ENCODE measurements around the gene ADORA2A. TPM values are rescaled to one million over a fixed set of nuclear protein-coding genes. Genes with fewer than 3 reads are reported as not detected.

Gene ADORA2A
- total RNA-seq, 1 experiment from 2014 or later: 4.0 TPM

GRCh38 chr22:24457894-24458420 lies 30.6 kb downstream of the ADORA2A start:
- CTCF ChIA-PET: no interaction called here

GRCh38 chr22:24459911-24460310 lies 32.5 kb downstream of the ADORA2A start:
- Mint-ChIP-seq H3K4me1 (ENCODE audit: low read depth, unreplicated experiment) (peaks cover 7% of the 10 kb centered on the region), H3K4me3 (ENCODE audit: unreplicated experiment) (no peak overlapping the region), H3K36me3 (ENCODE audit: insufficient read depth, unreplicated experiment) (peaks cover 41% of the 10 kb centered on the region), H3K9me3 (ENCODE audit: unreplicated experiment) (no peaks in the 10 kb centered on the region), H3K27ac (ENCODE audit: unreplicated experiment) (no peak overlapping the region), H3K27me3 (ENCODE audit: insufficient read depth, unreplicated experiment) (no peaks in the 10 kb centered on the region)
- BruUV-seq (replicated peaks): no TSS peak
- intact Hi-C loops (cut with micrococcal nuclease; ENCODE audit: unreplicated experiment): no loop called here
- H3K4me3 ChIP-seq (ENCODE audit: low read depth, low read length): no peak overlapping the region
- CTCF ChIA-PET: no interaction called here
- no peak for DNase-seq
- H3K27me3 ChIP-seq (replicated peaks; ENCODE audit: control insufficient read depth, insufficient read depth, low read length): no peaks in the 10 kb centered on the region
- TF ChIP-seq, protein P1, sequence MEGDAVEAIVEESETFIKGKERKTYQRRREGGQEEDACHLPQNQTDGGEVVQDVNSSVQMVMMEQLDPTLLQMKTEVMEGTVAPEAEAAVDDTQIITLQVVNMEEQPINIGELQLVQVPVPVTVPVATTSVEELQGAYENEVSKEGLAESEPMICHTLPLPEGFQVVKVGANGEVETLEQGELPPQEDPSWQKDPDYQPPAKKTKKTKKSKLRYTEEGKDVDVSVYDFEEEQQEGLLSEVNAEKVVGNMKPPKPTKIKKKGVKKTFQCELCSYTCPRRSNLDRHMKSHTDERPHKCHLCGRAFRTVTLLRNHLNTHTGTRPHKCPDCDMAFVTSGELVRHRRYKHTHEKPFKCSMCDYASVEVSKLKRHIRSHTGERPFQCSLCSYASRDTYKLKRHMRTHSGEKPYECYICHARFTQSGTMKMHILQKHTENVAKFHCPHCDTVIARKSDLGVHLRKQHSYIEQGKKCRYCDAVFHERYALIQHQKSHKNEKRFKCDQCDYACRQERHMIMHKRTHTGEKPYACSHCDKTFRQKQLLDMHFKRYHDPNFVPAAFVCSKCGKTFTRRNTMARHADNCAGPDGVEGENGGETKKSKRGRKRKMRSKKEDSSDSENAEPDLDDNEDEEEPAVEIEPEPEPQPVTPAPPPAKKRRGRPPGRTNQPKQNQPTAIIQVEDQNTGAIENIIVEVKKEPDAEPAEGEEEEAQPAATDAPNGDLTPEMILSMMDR (IDR thresholded peaks at IDR 0.05; ENCODE audit: insufficient read depth in 1 of 2, low read depth in 1 of 2, low read length in 1 of 2, severe bottlenecking in 1 of 2, unreplicated experiment in 1 of 2): no peak
- peaks cover 2% of the 10 kb centered on the region for H3K36me3 ChIP-seq (ENCODE audit: control insufficient read depth, insufficient read depth, low read length)
- H3K4me1 ChIP-seq: peaks cover 14% of the 10 kb centered on the region
- POLR2A ChIA-PET: no interaction called here
- no peaks in the 10 kb centered on the region for H3K9me3 ChIP-seq

More at GRCh38 chr22:24457894-24458420, 30.6 kb downstream of the ADORA2A start:
- Mint-ChIP-seq H3K36me3 (ENCODE audit: insufficient read depth, unreplicated experiment) (peaks cover 40% of the 10 kb centered on the region), H3K27me3 (ENCODE audit: insufficient read depth, unreplicated experiment) (no peaks in the 10 kb centered on the region), H3K9me3 (ENCODE audit: unreplicated experiment) (no peaks in the 10 kb centered on the region), H3K4me3 (ENCODE audit: unreplicated experiment) (no peak overlapping the region), H3K27ac (ENCODE audit: unreplicated experiment) (no peak overlapping the region), H3K4me1 (ENCODE audit: low read depth, unreplicated experiment) (peaks cover 7% of the 10 kb centered on the region)
- BruUV-seq (replicated peaks): no TSS peak
- H3K36me3 ChIP-seq (ENCODE audit: control insufficient read depth, insufficient read depth, low read length): peaks cover 2% of the 10 kb centered on the region
- H3K27me3 ChIP-seq (replicated peaks; ENCODE audit: control insufficient read depth, insufficient read depth, low read length): no peaks in the 10 kb centered on the region
- intact Hi-C loops (cut with micrococcal nuclease; ENCODE audit: unreplicated experiment): no loop called here
- no peak for DNase-seq
- TF ChIP-seq, protein P1 (IDR thresholded peaks at IDR 0.05; ENCODE audit: insufficient read depth in 1 of 2, low read depth in 1 of 2, low read length in 1 of 2, severe bottlenecking in 1 of 2, unreplicated experiment in 1 of 2): no peak
- H3K4me1 ChIP-seq: no peaks in the 10 kb centered on the region; the same call in 1 of the 2 replicates
- H3K9me3 ChIP-seq: no peaks in the 10 kb centered on the region
- POLR2A ChIA-PET: no interaction called here
- no peak overlapping the region for H3K4me3 ChIP-seq (ENCODE audit: low read depth, low read length)

GRCh38 chr22:24460418-24461089 lies 33.2 kb downstream of the ADORA2A start:
- Mint-ChIP-seq H3K36me3 (ENCODE audit: insufficient read depth, unreplicated experiment) (peaks cover 44% of the 10 kb centered on the region), H3K27me3 (ENCODE audit: insufficient read depth, unreplicated experiment) (no peaks in the 10 kb centered on the region), H3K9me3 (ENCODE audit: unreplicated experiment) (no peaks in the 10 kb centered on the region), H3K4me3 (ENCODE audit: unreplicated experiment) (no peak overlapping the region), H3K27ac (ENCODE audit: unreplicated experiment) (no peak overlapping the region), H3K4me1 (ENCODE audit: low read depth, unreplicated experiment) (peaks cover 11% of the 10 kb centered on the region)
- Histone ChIP-seq H3K27me3 (replicated peaks; ENCODE audit: control insufficient read depth, insufficient read depth, low read length) (no peaks in the 10 kb centered on the region), H3K4me1 (peaks cover 20% of the 10 kb centered on the region), H3K36me3 (ENCODE audit: control insufficient read depth, insufficient read depth, low read length) (no peaks in the 10 kb centered on the region), H3K4me3 (ENCODE audit: low read depth, low read length) (no peak overlapping the region), H3K9me3 (no peaks in the 10 kb centered on the region)
- CTCF ChIA-PET: interaction anchor here (0.6 to 0.8 kb wide), 2 partner anchors 37 to 49 kb away, joined by 3 read pairs; no protein-coding TSS in a partner anchor
- POLR2A ChIA-PET: no interaction called here
- BruUV-seq (replicated peaks): no TSS peak
- DNase-seq: no peak
- TF ChIP-seq, protein P1 (IDR thresholded peaks at IDR 0.05; ENCODE audit: insufficient read depth in 1 of 2, low read depth in 1 of 2, low read length in 1 of 2, severe bottlenecking in 1 of 2, unreplicated experiment in 1 of 2): no peak
- intact Hi-C loops (cut with micrococcal nuclease; ENCODE audit: unreplicated experiment): no loop called here

Data from Caco-2 (cell line).